ENCODE results near the gene EFCAB10.
A peak's percentile ranks its signal among the peaks of the same experiment; 100 is the strongest.
"Not testable (repeated sequence)": the region's sequence is repeated elsewhere in the genome, so short reads cannot be mapped to it uniquely, and the experiment has no call there.

Gene EFCAB10

GRCh38 chr7:105580022-105580740 lies 1.1 kb downstream of the EFCAB10 start:
- Mint-ChIP-seq H3K27me3 (peaks cover 9% of the 10 kb centered on the region), H3K9me3 (no peaks in the 10 kb centered on the region), H3K4me1 (peaks cover 7% of the 10 kb centered on the region), H3K4me3 (peak overlapping the region; percentile 72), H3K27ac (no peak overlapping the region), H3K36me3 (no peaks in the 10 kb centered on the region)

GRCh38 chr7:105578496-105578895 lies 2.8 kb downstream of the EFCAB10 start:
- Mint-ChIP-seq H3K9me3 (no peaks in the 10 kb centered on the region), H3K4me3 (no peak overlapping the region), H3K4me1 (peaks cover 7% of the 10 kb centered on the region), H3K36me3 (peaks cover 2% of the 10 kb centered on the region), H3K27me3 (peaks cover 9% of the 10 kb centered on the region), H3K27ac (no peak overlapping the region)

- H3K27ac Mint-ChIP-seq: no peak overlapping the region
- peaks cover 7% of the 10 kb centered on the region for H3K4me1 Mint-ChIP-seq
- H3K36me3 Mint-ChIP-seq: peaks cover 2% of the 10 kb centered on the region
- no peaks in the 10 kb centered on the region for H3K9me3 Mint-ChIP-seq
- H3K27me3 Mint-ChIP-seq: peaks cover 7% of the 10 kb centered on the region
- H3K4me3 Mint-ChIP-seq: no peak overlapping the region
These were observed 4.0 kb downstream of the EFCAB10 start for GRCh38 chr7:105577251-105577650.

GRCh38 chr7:105571891-105572290 lies 9.4 kb downstream of the EFCAB10 start:
- Mint-ChIP-seq H3K27ac (no peak overlapping the region), H3K27me3 (no peaks in the 10 kb centered on the region), H3K4me3 (no peak overlapping the region), H3K9me3 (no peaks in the 10 kb centered on the region), H3K4me1 (no peaks in the 10 kb centered on the region), H3K36me3 (peaks cover 10% of the 10 kb centered on the region)

- Mint-ChIP-seq H3K4me3 (no peak overlapping the region), H3K27me3 (no peaks in the 10 kb centered on the region), H3K4me1 (no peaks in the 10 kb centered on the region), H3K27ac (no peak overlapping the region), H3K9me3 (no peaks in the 10 kb centered on the region), H3K36me3 (peaks cover 10% of the 10 kb centered on the region)
These were observed 13.5 kb downstream of the EFCAB10 start for GRCh38 chr7:105567821-105568220.

- Mint-ChIP-seq H3K9me3 (no peaks in the 10 kb centered on the region), H3K36me3 (peaks cover 9% of the 10 kb centered on the region), H3K27me3 (no peaks in the 10 kb centered on the region), H3K27ac (no peak overlapping the region), H3K4me3 (no peak overlapping the region), H3K4me1 (no peaks in the 10 kb centered on the region)
These were observed 14.3 kb downstream of the EFCAB10 start for GRCh38 chr7:105567024-105567423.

GRCh38 chr7:105565190-105565589 lies 16.1 kb downstream of the EFCAB10 start:
- Mint-ChIP-seq H3K27me3 (no peaks in the 10 kb centered on the region), H3K27ac (no peak overlapping the region), H3K4me3 (no peak overlapping the region), H3K9me3 (no peaks in the 10 kb centered on the region), H3K4me1 (no peaks in the 10 kb centered on the region), H3K36me3 (peaks cover 11% of the 10 kb centered on the region)

- Mint-ChIP-seq H3K27ac (no peak overlapping the region), H3K36me3 (peaks cover 9% of the 10 kb centered on the region), H3K4me3 (no peak overlapping the region), H3K4me1 (no peaks in the 10 kb centered on the region), H3K9me3 (no peaks in the 10 kb centered on the region), H3K27me3 (no peaks in the 10 kb centered on the region)
These were observed 21.4 kb downstream of the EFCAB10 start for GRCh38 chr7:105559926-105560325.

GRCh38 chr7:105538339-105538738 lies 43.0 kb downstream of the EFCAB10 start:
- no peaks in the 10 kb centered on the region for H3K27me3 Mint-ChIP-seq
- H3K4me1 Mint-ChIP-seq: peaks cover 32% of the 10 kb centered on the region
- no peak overlapping the region for H3K4me3 Mint-ChIP-seq
- peaks cover 16% of the 10 kb centered on the region for H3K36me3 Mint-ChIP-seq
- H3K9me3 Mint-ChIP-seq: no peaks in the 10 kb centered on the region
- no peak overlapping the region for H3K27ac Mint-ChIP-seq

- Mint-ChIP-seq H3K27ac (peak overlapping the region; percentile 59), H3K4me1 (peaks cover 45% of the 10 kb centered on the region), H3K27me3 (no peaks in the 10 kb centered on the region), H3K36me3 (peaks cover 4% of the 10 kb centered on the region), H3K9me3 (no peaks in the 10 kb centered on the region), H3K4me3 (peak overlapping the region; percentile 94)
These were observed 48.4 kb downstream of the EFCAB10 start for GRCh38 chr7:105532709-105533460.

GRCh38 chr7:105531792-105532671 lies 49.3 kb downstream of the EFCAB10 start, which contains the start of gene RINT1:
Gene RINT1, plus strand, starts transcription at chr7:105532201. Its CDS starts 115 bp downstream, at chr7:105532316.
- Mint-ChIP-seq H3K27ac (peak within 1 kb of the TSS; percentile 97), H3K4me1 (peaks cover 45% of the 10 kb centered on the region), H3K27me3 (no peaks in the 10 kb centered on the region), H3K9me3 (no peaks in the 10 kb centered on the region), H3K4me3 (peak within 1 kb of the TSS; percentile 94), H3K36me3 (peaks cover 4% of the 10 kb centered on the region)

- peaks cover 38% of the 10 kb centered on the region for H3K4me1 Mint-ChIP-seq
- H3K4me3 Mint-ChIP-seq: peak overlapping the region; percentile 64
- H3K36me3 Mint-ChIP-seq: peaks cover 2% of the 10 kb centered on the region
- H3K9me3 Mint-ChIP-seq: no peaks in the 10 kb centered on the region
- H3K27ac Mint-ChIP-seq: no peak overlapping the region
- no peaks in the 10 kb centered on the region for H3K27me3 Mint-ChIP-seq
These were observed 50.7 kb downstream of the EFCAB10 start for GRCh38 chr7:105530546-105530945.

- Mint-ChIP-seq H3K27me3 (no peaks in the 10 kb centered on the region), H3K9me3 (no peaks in the 10 kb centered on the region), H3K36me3 (peaks cover 2% of the 10 kb centered on the region), H3K27ac (no peak overlapping the region), H3K4me3 (peak overlapping the region; percentile 64), H3K4me1 (peaks cover 34% of the 10 kb centered on the region)
These were observed 51.2 kb downstream of the EFCAB10 start for GRCh38 chr7:105530126-105530525.

GRCh38 chr7:105527737-105528136 lies 53.6 kb downstream of the EFCAB10 start:
- not testable (repeated sequence) for H3K36me3 Mint-ChIP-seq, H3K27me3 Mint-ChIP-seq, H3K27ac Mint-ChIP-seq, H3K4me3 Mint-ChIP-seq, H3K9me3 Mint-ChIP-seq
- peaks cover 19% of the 10 kb centered on the region for H3K4me1 Mint-ChIP-seq

- Mint-ChIP-seq H3K4me1 (peaks cover 5% of the 10 kb centered on the region), H3K9me3 (no peaks in the 10 kb centered on the region), H3K4me3 (no peak overlapping the region), H3K27me3 (no peaks in the 10 kb centered on the region), H3K27ac (no peak overlapping the region), H3K36me3 (peaks cover 2% of the 10 kb centered on the region)
These were observed 56.5 kb downstream of the EFCAB10 start for GRCh38 chr7:105524840-105525239.
